Upper lobe of left lung (tissue), 4 donors: ENCODE measurements around the gene PSME4.

Experiments used
- CTCF ChIP-seq, 6 experiments: fragments of 450-650 bp in 4 of 6; fragments of 200-600 bp in 2 of 6; sonication (generic) in 2 of 6; IDR thresholded peaks; one replicate each; pipeline ENCODE4 v1.5.1; 2016 to 2019; ENCODE audit warnings: antibody characterized with exemption in 6 of 6
- EP300 ChIP-seq, 4 donors: sonication (generic); formaldehyde crosslinking; IDR thresholded peaks; one replicate each; pipeline ENCODE4 v1.5.1; 2017; ENCODE audit warnings: antibody characterized with exemption in 4 of 4, control low read depth in 2 of 4
- POLR2A ChIP-seq, 4 donors: fragments of 450-650 bp; IDR thresholded peaks; one replicate each; pipeline ENCODE4 v1.5.1; 2016 to 2017; ENCODE audit warnings: antibody characterized with exemption in 4 of 4, mild to moderate bottlenecking in 2 of 4
- POLR2AphosphoS5 ChIP-seq, 2 donors: sonication (generic); formaldehyde crosslinking; IDR thresholded peaks; one replicate each; pipeline ENCODE4 v1.5.1; 2017; ENCODE audit warnings: antibody characterized with exemption in 2 of 2

- no peak for TF ChIP-seq POLR2AphosphoS5 (IDR thresholded peaks at IDR 0.05)
- TF ChIP-seq CTCF (IDR thresholded peaks at IDR 0.05) = no peak
- no peak for TF ChIP-seq POLR2A (IDR thresholded peaks at IDR 0.05)
- TF ChIP-seq EP300 (IDR thresholded peaks at IDR 0.05) = no peak
Observed at GRCh38 chr2:53960476-53960875, 10.3 kb downstream of the PSME4 start.
